Caco-2 (cell line): Measurements from ENCODE around the gene GRB10. TPM values are rescaled to one million over a fixed set of nuclear protein-coding genes. Genes with fewer than 3 reads are reported as not detected.

ENCODE experiments used
- BruUV-seq: library from RNA; stranded (reverse); fragments of 400-500 nt; replicated peaks from 2 replicates; lab custom pipeline; 2021; lab: Mats Ljungman, UMichigan
- CTCF ChIA-PET: fragments of 300-600 bp; sonication (Branson Sonifier 250); formaldehyde crosslinking; loops from one replicate; lab custom pipeline; 2022; ENCODE audit warnings: antibody characterized with exemption; lab: Charles Lee
- POLR2A ChIA-PET: fragments of 300-600 bp; sonication (Branson Sonifier 250); formaldehyde crosslinking; loops from one replicate; lab custom pipeline; 2022; ENCODE audit warnings: antibody characterized with exemption; lab: Charles Lee
- DNase-seq, 2 experiments: peaks; one replicate each; pipeline versions ENCODE4 v3.0.0 to v3.0.0-alpha.2; 2020 to 2022
- H3K27me3 ChIP-seq: replicated peaks from 2 replicates; pipeline ENCODE4 v1.6.0; 2011; ENCODE audit warnings: low read length; ENCODE audit not compliant: control insufficient read depth, insufficient read depth
- H3K36me3 ChIP-seq: 2 replicates; pipeline ENCODE4 v1.5.1; 2011; ENCODE audit warnings: low read length; ENCODE audit not compliant: control insufficient read depth, insufficient read depth
- H3K4me1 ChIP-seq: fragments of 250-450 bp; sonication (Bioruptor Pico); 2 replicates; pipeline ENCODE4 v1.5.1; 2020; ENCODE audit warnings: mild to moderate bottlenecking
- H3K4me3 ChIP-seq: 2 replicates; pipeline ENCODE4 v1.5.1; 2011; ENCODE audit warnings: low read depth, mild to moderate bottlenecking, control low read depth, low read length
- H3K9me3 ChIP-seq: fragments of 250-450 bp; sonication (Bioruptor Pico); 2 replicates; pipeline ENCODE4 v1.5.1; 2020; ENCODE audit warnings: mild to moderate bottlenecking, moderate library complexity
- H3K27ac Mint-ChIP-seq: one replicate; pipeline ENCODE4 v1.8.0; 2022; ENCODE audit warnings: mixed read lengths; ENCODE audit not compliant: unreplicated experiment
- H3K27me3 Mint-ChIP-seq: one replicate; pipeline ENCODE4 v1.8.0; 2022; ENCODE audit warnings: mixed read lengths; ENCODE audit not compliant: insufficient read depth, unreplicated experiment
- H3K36me3 Mint-ChIP-seq: one replicate; pipeline ENCODE4 v1.8.0; 2022; ENCODE audit warnings: mild to moderate bottlenecking, mixed read lengths; ENCODE audit not compliant: insufficient read depth, unreplicated experiment
- H3K4me1 Mint-ChIP-seq: one replicate; pipeline ENCODE4 v1.8.0; 2022; ENCODE audit warnings: low read depth, mixed read lengths; ENCODE audit not compliant: unreplicated experiment
- H3K4me3 Mint-ChIP-seq: one replicate; pipeline ENCODE4 v1.8.0; 2022; ENCODE audit warnings: mild to moderate bottlenecking, moderate library complexity, mixed read lengths; ENCODE audit not compliant: unreplicated experiment
- H3K9me3 Mint-ChIP-seq: one replicate; pipeline ENCODE4 v1.8.0; 2022; ENCODE audit warnings: mixed read lengths; ENCODE audit not compliant: unreplicated experiment
- CTCF ChIP-seq, 2 experiments: fragments of 200-600 bp in 1 of 2; IDR thresholded peaks; 1 replicate in 1 of 2; 2 replicates in 1 of 2; pipeline versions ENCODE4 v1.5.1 to v1.8.0; 2011 to 2022; ENCODE audit warnings: antibody characterized with exemption in 1 of 2, control low read depth in 1 of 2, inconsistent platforms in 1 of 2, low read depth in 1 of 2, low read length in 1 of 2, mild to moderate bottlenecking in 1 of 2, moderate library complexity in 1 of 2; ENCODE audit not compliant: insufficient read depth in 1 of 2, severe bottlenecking in 1 of 2, unreplicated experiment in 1 of 2
- intact Hi-C: fragments of 100-400 bp; cut with micrococcal nuclease; formaldehyde crosslinking; loops from one replicate; pipeline ENCODE4 v1.10.0; 2022; ENCODE audit not compliant: unreplicated experiment
- total RNA-seq: library from RNA; stranded (reverse); gene quantifications from 2 replicates; pipeline ENCODE4 v1.2.3, GENCODE V29; 2022

The GRB10 gene
- total RNA-seq, 1 experiment from 2014 or later, result 79.3 TPM

GRCh38 chr7:50674299-50674698 lies 108.4 kb downstream of the GRB10 start:
- Mint-ChIP-seq H3K27me3 (no peaks in the 10 kb centered on the region), H3K4me3 (no peak overlapping the region), H3K36me3 (peaks cover 45% of the 10 kb centered on the region), H3K4me1 (no peaks in the 10 kb centered on the region), H3K27ac (no peak overlapping the region), H3K9me3 (no peaks in the 10 kb centered on the region)
- CTCF ChIA-PET, result no interaction called here
- no peak for DNase-seq
- intact Hi-C loops, result loop anchor here (10.0 kb wide), 1 partner anchor 469 kb away; no protein-coding TSS in a partner anchor
- Histone ChIP-seq H3K4me1 (peaks cover 3% of the 10 kb centered on the region; the same call in 1 of the 2 replicates), H3K27me3 (no peaks in the 10 kb centered on the region), H3K4me3 (no peak overlapping the region), H3K36me3 (no peaks in the 10 kb centered on the region), H3K9me3 (no peaks in the 10 kb centered on the region)
- POLR2A ChIA-PET, result no interaction called here
- no peak for TF ChIP-seq CTCF (IDR thresholded peaks at IDR 0.05; ENCODE audit: insufficient read depth in 1 of 2, low read depth in 1 of 2, low read length in 1 of 2, severe bottlenecking in 1 of 2, unreplicated experiment in 1 of 2)
- no TSS peak for BruUV-seq

GRCh38 chr7:50673096-50673495 lies 109.6 kb downstream of the GRB10 start:
- CTCF ChIA-PET, result no interaction called here

GRCh38 chr7:50672045-50672444 lies 110.7 kb downstream of the GRB10 start:
- H3K36me3 ChIP-seq, result no peaks in the 10 kb centered on the region
- peaks cover 3% of the 10 kb centered on the region; the same call in 1 of the 2 replicates for H3K4me1 ChIP-seq
- peaks cover 59% of the 10 kb centered on the region for H3K36me3 Mint-ChIP-seq
- intact Hi-C loops, result loop anchor here (10.0 kb wide), 1 partner anchor 467 kb away; no protein-coding TSS in a partner anchor
- H3K4me3 ChIP-seq, result no peak overlapping the region
- H3K27ac Mint-ChIP-seq, result no peak overlapping the region
- no peaks in the 10 kb centered on the region for H3K4me1 Mint-ChIP-seq
- H3K9me3 Mint-ChIP-seq, result no peaks in the 10 kb centered on the region
- H3K9me3 ChIP-seq, result no peaks in the 10 kb centered on the region
- POLR2A ChIA-PET, result no interaction called here
- no peak overlapping the region for H3K4me3 Mint-ChIP-seq
- no peak for DNase-seq
- CTCF ChIA-PET, result no interaction called here
- BruUV-seq, result no TSS peak
- H3K27me3 ChIP-seq, result no peaks in the 10 kb centered on the region
- H3K27me3 Mint-ChIP-seq, result no peaks in the 10 kb centered on the region
- no peak for TF ChIP-seq CTCF (IDR thresholded peaks at IDR 0.05; ENCODE audit: insufficient read depth in 1 of 2, low read depth in 1 of 2, low read length in 1 of 2, severe bottlenecking in 1 of 2, unreplicated experiment in 1 of 2)

More at GRCh38 chr7:50673096-50673495, 109.6 kb downstream of the GRB10 start:
- Mint-ChIP-seq H3K4me3 (no peak overlapping the region), H3K4me1 (no peaks in the 10 kb centered on the region), H3K36me3 (peaks cover 52% of the 10 kb centered on the region), H3K9me3 (no peaks in the 10 kb centered on the region), H3K27me3 (no peaks in the 10 kb centered on the region), H3K27ac (no peak overlapping the region)
- Histone ChIP-seq H3K4me3 (no peak overlapping the region), H3K4me1 (peaks cover 3% of the 10 kb centered on the region; the same call in 1 of the 2 replicates), H3K9me3 (no peaks in the 10 kb centered on the region), H3K27me3 (no peaks in the 10 kb centered on the region), H3K36me3 (no peaks in the 10 kb centered on the region)
- no peak for DNase-seq
- TF ChIP-seq CTCF (IDR thresholded peaks at IDR 0.05; ENCODE audit: insufficient read depth in 1 of 2, low read depth in 1 of 2, low read length in 1 of 2, severe bottlenecking in 1 of 2, unreplicated experiment in 1 of 2), result no peak
- POLR2A ChIA-PET, result no interaction called here
- BruUV-seq, result no TSS peak
- intact Hi-C loops, result loop anchor here (10.0 kb wide), 1 partner anchor 468 kb away; no protein-coding TSS in a partner anchor
